Urothelium cell line (cell line): Measurements from ENCODE around the gene CAPN7.

ENCODE experiments used
- DNase-seq: peaks from one replicate; pipeline ENCODE4 v3.0.0; 2011; ENCODE audit warnings: low spot score, mixed read lengths
- FAIRE-seq: peaks from 2 replicates; lab custom pipeline; 2011; peaks lifted over from hg19 to GRCh38; lab: Jason Lieb, UNC

CAPN7 gene

DNA sequence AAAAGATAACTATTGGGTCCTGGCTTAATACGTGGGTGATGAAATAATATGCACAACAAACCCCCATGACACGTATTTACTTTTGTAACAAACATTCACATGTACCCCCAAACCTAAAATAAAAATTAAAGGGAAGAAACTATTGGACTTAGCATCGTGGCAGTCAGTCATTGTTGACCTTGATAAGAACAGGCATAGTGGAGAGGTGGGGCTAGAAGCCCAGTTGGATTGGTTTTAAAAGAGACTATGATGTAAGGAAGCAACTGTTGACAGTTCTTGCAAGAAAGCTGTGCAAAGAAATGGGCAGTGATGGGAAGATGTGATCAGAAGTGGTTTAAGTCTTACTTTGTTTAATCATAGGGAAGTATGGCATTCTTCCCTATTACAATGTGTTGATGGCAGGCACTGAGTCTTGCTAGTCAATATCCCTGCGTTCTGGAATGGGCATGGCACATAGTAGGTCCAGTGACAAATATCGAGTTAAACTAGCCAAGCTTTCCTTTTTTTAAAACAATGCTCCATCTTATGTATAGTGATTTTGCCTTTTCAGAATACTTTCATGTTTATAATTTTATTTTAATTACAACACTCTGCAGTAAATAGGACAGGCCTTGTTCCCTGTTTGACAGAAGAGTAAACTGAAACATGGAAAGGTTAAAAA lies 37.9 kb downstream of the CAPN7 start:
- no peak for FAIRE-seq
- DNase-seq, result no peak

DNA sequence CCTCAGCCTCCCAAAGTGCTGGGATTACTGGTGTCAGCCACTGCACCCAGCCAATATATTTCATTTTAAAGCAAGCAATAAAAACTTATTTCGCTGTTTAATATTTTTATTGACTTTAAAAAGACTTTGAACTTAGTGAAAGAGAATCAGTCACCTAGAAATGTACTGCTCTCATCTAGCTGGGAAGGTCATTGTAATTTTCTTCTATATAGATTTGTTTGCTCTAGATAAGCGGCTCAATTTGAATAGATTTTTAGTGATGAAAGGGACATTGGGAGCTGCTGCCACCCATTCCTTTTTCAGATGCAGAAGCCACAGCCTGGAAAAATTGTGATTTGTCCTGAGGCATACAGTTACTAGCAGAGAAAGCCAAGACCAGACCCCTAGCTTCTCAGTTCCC lies 40.1 kb downstream of the CAPN7 start:
- DNase-seq (no peak), FAIRE-seq (no peak)

DNA sequence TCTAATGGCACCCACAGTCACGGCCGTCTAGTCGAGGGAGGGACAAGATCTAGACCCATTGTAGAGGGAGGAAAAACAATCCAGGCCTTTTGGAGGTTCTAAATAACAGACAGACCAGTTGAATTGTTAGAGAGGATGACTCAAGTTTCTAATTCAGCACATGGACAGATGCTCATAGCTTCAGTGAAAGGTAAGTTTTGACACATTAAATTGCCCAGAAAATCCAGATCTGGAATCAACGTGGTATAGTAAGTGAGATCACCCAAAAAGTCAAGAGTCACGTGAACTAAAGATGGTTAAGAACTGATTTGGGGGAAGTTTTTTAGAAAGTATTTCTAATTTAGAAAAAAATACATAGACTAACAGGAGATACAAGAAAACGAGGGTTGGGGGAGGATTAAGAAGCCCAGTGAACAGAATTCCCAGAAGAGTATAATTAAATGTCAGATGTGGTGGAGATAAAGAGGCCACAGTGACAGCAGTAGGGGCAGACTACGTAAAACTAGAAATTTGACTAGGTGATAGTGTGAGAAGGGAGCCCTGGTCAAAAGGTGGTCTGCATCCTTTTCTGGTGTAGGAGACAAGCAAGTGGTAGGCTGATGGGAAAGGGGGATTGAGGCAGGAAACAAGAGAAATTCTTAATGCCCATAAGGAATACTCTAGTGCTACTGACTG lies 47.1 kb downstream of the CAPN7 start:
- no peak for FAIRE-seq
- no peak for DNase-seq

DNA sequence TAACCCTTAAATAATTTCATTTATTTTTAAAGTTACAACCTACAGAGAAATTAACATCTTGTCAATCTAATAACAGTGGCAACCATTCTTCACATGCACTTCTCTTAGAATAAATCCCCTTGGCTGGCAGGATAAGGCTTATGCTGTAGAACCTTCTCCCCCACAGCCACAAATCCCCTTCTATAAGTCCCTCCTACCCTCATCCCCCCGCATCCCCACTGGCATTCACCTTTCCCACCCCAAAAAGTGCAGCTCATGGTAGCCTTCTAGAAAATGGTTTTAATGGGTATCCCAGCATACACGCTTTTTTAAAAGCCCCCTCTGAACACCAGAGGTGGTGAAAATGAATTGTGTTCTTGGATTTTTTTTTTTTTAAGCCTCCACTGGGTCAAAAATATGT lies 49.2 kb downstream of the CAPN7 start:
- FAIRE-seq (no peak), DNase-seq (no peak)

DNA sequence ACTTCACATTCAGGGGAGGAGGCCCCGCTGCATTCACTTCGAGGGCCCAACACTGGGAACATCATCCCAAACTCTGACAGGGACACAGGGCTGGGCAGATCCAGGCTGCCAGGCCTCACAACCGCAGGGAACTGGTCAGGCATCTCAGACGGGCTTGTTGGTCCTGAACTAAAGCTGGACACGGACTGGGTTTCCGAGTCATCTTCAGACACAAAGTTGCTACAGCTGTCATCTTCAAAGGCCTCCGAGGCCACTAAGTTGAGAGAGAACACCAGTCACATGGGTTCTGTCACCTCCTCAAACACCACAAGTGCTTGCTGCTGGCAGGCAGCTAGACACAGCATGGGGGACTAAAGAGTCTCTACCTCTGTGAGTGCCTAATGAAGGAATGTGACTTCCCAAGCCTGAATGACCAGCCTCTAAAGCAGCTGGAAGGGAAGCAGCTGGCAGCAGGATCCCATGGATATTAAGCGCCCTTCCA lies 50.9 kb downstream of the CAPN7 start:
- FAIRE-seq, result no peak
- DNase-seq, result no peak

DNA sequence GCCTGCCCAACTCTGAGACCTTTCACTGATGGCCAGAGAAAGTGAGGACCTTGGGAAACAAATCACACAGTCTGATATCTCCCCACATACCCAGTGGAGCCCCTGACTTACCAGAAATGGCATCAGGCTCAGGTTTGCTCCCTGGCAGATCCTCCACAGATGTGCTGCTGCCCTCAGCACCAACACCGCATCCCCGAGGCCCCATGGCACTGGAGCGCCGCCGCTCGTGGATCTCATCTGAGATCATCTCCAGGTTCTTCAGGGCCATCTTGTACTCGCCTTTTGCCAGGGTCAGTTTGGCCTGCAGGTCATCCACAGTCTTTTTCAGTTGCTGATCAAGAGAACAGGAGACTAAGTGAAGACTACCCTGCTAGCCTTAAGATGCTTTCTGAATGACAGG lies 52.7 kb downstream of the CAPN7 start:
- FAIRE-seq (no peak), DNase-seq (no peak)

DNA sequence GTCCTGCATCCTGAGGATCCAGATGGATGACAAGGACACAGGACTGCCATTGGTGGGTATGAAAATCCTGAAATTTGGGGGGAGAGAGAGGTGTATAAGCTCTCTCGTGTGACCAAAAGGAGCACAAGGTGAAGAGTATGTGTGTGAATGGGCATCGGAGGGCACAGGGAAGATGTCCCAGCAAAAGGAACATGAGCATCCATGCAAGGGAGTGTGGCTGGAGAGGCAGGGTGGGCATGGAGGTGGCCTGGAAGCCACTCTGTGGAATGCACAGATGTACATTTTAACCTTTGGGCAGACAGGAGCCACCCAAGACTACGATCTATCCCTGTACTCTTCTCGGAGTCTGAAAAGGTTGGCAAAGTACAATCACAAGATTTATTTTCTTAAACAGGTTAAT lies 54.5 kb downstream of the CAPN7 start:
- FAIRE-seq, result no peak
- DNase-seq, result no peak

DNA sequence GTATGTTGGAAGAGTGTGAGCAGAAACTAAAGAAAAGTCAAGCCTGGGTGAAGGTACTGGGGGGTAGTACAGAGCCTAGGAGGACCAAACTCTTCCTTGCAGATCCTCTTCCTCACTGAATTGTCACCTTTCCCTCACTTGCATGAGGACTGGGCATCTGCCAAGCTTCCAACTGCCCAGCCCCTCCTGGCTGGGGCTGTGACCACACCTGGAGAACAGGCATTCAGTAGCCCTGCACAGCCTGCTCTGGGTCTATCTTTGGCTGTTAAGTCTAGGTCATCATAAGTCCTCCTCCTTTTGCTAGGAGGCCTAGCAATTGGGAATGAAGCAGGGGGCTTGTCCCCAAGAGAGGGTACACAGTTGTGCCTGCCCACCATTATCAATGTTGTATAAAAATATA lies 55.2 kb downstream of the CAPN7 start:
- no peak for FAIRE-seq
- DNase-seq, result no peak

DNA sequence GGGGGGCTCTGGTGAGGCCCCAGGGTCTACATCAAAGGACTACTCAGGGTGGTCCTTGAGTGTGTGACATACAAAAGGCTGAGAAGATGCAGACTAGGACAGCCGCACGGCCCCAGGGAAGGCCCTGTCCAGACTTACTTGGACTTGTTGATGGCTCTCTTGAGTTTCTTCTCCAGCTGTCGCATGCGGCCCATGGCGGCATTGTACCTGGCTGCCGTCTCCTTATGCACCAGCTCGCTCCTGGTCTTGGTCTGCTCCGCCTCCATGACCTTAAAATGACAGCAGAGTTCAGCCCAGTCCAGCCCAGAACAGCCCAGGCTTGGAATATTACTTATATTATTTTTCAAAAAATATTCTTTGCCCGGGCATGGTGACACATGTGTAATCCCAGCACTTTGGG lies 56.0 kb downstream of the CAPN7 start:
- FAIRE-seq, result no peak

DNA sequence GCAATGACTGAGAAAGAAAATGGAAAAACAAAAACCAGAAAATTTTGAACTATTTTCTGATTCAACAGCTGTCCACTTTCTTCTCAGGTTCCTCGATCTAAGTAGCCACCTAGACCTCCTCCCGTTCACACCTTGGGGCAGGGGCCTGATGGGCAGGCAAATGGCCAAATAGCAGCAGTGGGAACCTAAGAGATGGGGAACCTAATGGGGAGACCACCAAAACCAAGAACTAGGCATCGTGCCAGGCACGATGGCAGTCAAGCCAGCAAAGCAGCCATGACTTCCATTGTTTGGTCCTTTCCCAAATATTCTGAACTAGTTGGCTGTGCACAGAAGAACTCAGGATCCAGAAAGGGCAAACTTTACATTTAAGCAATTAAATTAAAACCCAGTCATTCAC lies 57.1 kb downstream of the CAPN7 start:
- FAIRE-seq, result no peak
- no peak for DNase-seq

More for the DNA sequence above, 56.0 kb downstream of the CAPN7 start:
- no peak for DNase-seq

DNA sequence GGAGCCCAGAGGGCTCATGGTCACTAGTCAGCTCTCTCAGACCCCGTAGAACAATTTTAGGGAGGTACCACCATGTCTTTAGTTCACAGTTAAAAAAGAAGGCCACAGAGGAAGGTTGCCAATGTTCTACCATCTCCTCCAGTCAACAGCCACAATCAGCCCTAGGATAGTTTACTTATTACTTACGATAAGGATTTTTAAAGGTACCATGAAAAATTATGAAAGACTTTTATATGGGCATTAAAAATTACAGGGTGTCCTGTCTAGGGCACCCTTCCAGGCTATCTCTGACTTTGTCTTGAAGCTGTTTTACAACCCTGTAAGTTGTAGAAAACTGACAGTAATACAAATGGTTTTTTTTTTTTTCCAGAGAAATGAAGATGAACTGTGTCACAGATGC lies 57.9 kb downstream of the CAPN7 start:
- FAIRE-seq (no peak), DNase-seq (no peak)

DNA sequence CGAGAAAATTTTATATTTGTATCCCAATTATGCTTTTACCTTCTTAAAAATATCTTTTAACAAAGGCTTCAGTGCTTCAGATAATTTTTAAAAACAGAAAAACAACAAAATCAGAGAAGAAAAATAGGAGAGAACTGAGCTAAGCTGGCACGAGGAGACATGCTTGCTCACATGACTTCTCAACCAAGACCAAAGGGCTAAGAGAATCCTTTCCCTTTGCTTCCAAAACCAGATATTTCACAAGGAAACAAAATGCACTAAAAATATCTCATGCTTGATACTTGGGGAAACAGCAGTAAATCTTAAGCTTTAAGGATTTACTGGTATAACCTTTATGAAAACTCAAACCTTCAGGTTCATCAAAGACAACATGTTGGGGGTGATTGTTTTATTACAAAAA lies 58.4 kb downstream of the CAPN7 start:
- no peak for FAIRE-seq
- no peak for DNase-seq

DNA sequence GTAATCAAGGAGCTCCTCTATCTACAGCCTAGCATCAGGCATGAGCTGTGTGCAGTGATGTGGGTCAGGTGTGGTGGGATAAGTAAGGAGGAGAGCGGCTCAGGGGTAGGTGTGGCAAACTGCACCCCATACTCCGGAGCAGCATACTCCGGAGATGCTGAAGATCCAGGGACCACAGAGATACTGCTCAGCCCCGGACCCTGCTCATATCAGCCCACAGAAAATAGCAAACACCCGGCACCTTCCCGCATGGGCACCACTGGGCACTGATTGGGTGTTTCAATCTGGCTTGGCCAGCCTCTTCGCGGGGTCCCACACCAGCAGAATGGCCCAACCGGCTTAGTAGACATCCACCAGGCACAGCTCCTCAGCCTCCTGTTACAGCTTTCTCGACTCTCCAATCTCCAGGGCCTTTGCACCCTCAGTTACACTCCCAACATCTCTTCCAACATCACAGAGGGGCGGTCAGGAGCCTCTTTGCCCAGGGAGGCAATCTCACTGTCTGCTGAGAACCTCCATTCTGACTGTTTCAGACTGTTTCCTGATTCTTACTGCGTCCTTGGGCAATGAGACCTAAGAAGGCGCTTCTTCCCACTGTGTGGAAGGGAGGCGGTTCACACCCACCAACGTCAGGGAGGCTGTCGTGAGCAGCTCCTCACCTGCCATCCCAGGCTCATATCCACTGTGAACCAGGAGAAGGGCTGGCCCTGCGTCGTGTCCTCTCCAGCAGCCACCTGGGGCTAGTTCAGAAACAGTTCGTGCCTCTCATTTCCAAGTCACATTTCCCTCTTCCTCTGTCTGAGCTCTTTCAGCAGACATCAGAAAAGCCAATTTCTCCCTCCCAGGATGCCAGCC lies 59.8 kb downstream of the CAPN7 start:
- DNase-seq, result no peak
- no peak for FAIRE-seq

DNA sequence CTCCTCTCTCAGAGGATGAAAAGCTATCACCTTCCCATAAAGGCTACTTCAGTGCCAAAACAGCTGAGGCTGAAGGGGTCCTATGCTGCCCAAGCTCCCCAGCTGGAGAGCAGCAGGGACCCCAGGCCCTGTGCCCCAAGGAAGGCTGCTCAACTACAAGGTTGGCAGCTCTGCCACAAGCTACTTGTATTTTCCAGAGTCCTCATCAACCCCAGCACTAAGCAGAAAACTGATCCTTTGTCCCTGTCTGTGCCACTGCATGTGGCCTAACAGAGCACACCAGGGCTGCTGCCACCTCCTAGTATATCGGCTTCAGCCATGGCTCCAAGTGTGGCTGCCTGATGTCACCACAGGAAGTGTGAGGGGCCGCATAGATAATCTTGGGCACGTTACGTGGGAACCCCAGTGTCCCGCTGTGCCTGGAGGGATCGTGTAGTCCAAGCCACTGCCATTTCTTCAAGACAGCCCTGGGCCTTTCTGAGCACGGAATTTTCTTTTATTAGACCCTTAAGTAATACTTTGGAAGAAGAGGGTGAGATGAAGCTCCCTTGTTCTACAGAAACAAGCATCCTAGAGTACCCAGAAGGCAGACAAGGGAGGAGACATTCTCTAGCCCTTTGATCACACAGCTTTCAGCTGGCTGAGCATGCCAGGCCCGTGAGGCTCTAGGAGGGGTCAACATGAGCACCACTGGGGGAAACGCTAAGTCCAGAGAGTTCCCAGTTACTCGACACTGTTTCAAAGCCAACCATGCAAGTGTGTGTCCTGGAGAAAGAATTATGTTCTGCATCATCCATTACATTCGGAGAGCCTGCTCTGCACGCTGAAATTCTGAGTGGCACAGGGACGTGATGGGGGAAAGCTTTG lies 60.7 kb downstream of the CAPN7 start:
- no peak for FAIRE-seq

DNA sequence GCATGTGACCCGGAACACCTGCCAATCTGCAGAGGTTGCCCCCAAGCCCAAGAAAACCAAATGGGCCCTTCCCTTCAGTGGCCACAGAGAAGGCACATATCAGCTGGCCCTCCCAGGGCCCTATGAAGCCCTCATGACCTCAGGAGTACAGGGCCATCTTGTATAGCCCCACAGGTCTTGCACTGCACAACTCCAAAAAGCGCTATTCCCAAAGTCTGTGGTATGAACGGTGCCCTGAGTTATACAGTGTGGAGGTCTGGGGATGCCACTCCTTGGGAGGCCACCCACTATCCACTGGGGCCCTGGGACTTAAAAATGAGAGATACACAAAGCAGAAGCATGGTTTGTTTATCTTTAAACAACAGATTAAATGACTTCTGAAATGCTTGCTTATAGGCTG lies 61.5 kb downstream of the CAPN7 start:
- FAIRE-seq, result no peak

More for the DNA sequence above, 60.7 kb downstream of the CAPN7 start:
- no peak for DNase-seq

DNA sequence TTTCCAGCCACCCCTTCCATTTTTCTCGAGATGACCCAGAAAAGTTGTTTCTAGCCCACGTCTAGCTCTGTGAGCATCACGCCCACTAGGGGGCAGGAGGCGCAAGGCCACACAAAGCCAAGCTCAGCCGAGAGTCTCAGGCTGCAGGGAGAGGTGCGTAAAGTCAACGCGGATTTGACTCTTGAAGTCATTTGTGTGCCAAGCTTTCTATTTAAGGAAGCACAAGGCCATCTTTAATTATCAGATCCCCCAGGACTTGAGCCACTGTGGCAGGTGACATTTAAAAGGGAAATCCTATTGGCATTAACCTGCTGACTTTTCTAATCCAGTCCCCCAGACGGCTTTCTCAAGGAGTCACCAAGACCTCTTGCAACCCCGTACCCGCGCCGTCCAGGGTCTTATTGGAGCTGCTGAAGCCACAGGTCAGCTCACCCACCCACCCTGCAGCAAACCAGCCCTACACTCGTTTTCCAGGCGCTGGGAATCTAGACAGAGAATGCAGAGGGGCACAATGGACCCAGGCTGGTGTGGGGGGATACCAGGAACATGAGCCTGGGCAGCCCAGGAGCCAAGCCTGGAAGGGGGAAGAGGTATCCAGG lies 62.1 kb downstream of the CAPN7 start:
- DNase-seq (peak; percentile 80), FAIRE-seq (no peak)

More for the DNA sequence above, 61.5 kb downstream of the CAPN7 start:
- no peak for DNase-seq

DNA sequence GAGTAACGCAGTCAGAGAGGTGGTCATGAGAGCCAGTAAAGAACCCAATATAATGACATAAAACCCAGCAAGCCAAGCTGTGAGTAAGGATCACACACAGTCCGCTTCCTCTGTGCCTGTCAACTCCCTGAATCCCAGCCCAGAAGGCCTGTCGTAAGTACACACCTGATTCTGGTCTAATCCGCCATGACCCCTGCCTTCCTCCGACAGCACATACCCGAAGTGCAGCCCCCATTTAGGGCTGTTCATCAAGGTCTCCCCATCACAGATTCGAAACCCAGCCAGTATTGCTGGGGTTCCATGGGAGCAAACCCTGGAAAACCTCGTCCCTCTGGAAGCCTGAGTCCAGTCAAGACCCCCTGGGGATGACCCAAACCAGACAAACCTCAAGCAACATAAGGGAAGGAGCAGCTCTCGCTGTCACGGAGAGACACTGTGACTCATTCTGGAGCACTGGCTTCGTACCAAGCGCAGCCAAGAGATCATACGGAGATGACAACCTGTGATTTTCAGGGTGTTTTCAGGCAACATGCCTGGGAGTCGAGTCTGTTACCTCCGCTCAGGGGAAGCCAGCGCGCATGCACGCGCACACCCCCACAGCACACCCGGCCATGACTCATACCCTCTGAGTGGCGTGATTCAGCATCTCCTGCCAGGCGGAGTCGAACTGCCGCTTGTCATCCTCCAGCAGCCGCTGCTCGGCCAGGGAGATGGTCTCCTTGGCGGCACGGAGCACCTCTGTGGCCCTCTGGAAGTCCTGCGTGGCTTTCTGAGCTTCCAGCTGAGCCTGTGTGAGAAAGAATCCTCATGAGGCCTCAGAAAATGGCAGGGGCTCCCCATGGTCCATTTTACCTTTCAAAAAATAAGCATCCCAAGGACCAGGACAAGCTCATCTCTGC lies 63.3 kb downstream of the CAPN7 start:
- peak; percentile 72 for FAIRE-seq
- DNase-seq, result peak; percentile 98

DNA sequence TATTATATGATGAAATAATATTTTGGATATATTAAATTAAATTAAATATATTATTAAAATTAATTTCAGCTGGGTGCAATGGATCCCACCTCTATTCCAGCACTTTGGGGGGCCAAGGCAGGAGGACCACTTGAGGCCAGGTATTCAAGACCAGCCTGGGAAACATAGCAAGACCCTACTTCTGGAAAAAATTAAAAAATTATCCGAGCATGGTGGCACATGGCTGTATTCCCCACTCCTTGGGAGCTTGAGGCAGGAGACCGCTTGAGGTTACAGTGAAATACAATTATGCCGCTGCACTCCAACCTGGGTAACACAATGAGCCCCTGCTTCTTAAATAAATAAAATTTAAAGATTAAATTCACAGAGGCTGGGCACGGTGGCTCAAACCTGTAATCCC lies 65.0 kb downstream of the CAPN7 start:
- no peak for DNase-seq
- FAIRE-seq, result no peak

DNA sequence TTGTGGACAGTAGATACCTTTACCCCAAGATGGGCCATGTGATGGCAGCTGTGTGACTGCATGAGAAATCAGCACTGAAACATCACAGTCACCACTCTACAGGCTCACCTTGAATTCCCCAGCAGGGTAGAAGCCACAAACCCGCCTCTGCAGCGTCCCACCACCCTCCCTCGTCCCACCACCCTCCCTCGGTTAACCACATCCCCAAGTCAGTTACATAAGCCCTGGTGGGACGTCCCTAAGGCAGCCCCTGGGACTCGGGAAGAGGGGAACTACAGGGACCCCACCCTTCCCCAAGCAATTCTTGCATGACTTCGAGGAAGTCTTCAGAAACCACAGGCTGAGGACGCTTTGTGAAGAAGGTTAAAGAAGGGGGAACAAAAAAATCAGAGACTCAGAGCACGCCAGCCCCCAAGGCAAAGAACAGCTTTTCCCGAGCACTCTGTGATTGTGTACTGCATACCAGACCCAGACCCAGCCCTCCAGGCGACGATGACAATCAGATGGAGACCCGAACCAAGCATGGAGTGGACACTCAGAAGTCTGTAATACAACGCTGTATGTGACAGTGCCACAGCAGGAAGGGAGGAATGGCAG lies 65.8 kb downstream of the CAPN7 start:
- FAIRE-seq (no peak), DNase-seq (no peak)
